Caco-2 (cell line): ENCODE measurements around the gene NUBP1. TPM values are rescaled to one million over a fixed set of nuclear protein-coding genes. Genes with fewer than 3 reads are reported as not detected.

Experiments
- BruUV-seq: library from RNA; stranded (reverse); fragments of 400-500 nt; replicated peaks from 2 replicates; lab custom pipeline; 2021; lab: Mats Ljungman, UMichigan
- CTCF ChIA-PET: fragments of 300-600 bp; sonication (Branson Sonifier 250); formaldehyde crosslinking; loops from one replicate; lab custom pipeline; 2022; ENCODE audit warnings: antibody characterized with exemption; lab: Charles Lee
- POLR2A ChIA-PET: fragments of 300-600 bp; sonication (Branson Sonifier 250); formaldehyde crosslinking; loops from one replicate; lab custom pipeline; 2022; ENCODE audit warnings: antibody characterized with exemption; lab: Charles Lee
- DNase-seq, 2 experiments: peaks; one replicate each; pipeline versions ENCODE4 v3.0.0 to v3.0.0-alpha.2; 2020 to 2022
- H3K27me3 ChIP-seq: replicated peaks from 2 replicates; pipeline ENCODE4 v1.6.0; 2011; ENCODE audit warnings: low read length; ENCODE audit not compliant: control insufficient read depth, insufficient read depth
- H3K36me3 ChIP-seq: 2 replicates; pipeline ENCODE4 v1.5.1; 2011; ENCODE audit warnings: low read length; ENCODE audit not compliant: control insufficient read depth, insufficient read depth
- H3K4me1 ChIP-seq: fragments of 250-450 bp; sonication (Bioruptor Pico); 2 replicates; pipeline ENCODE4 v1.5.1; 2020; ENCODE audit warnings: mild to moderate bottlenecking
- H3K4me3 ChIP-seq: 2 replicates; pipeline ENCODE4 v1.5.1; 2011; ENCODE audit warnings: low read depth, mild to moderate bottlenecking, control low read depth, low read length
- H3K9me3 ChIP-seq: fragments of 250-450 bp; sonication (Bioruptor Pico); 2 replicates; pipeline ENCODE4 v1.5.1; 2020; ENCODE audit warnings: mild to moderate bottlenecking, moderate library complexity
- H3K27ac Mint-ChIP-seq: one replicate; pipeline ENCODE4 v1.8.0; 2022; ENCODE audit warnings: mixed read lengths; ENCODE audit not compliant: unreplicated experiment
- H3K27me3 Mint-ChIP-seq: one replicate; pipeline ENCODE4 v1.8.0; 2022; ENCODE audit warnings: mixed read lengths; ENCODE audit not compliant: insufficient read depth, unreplicated experiment
- H3K36me3 Mint-ChIP-seq: one replicate; pipeline ENCODE4 v1.8.0; 2022; ENCODE audit warnings: mild to moderate bottlenecking, mixed read lengths; ENCODE audit not compliant: insufficient read depth, unreplicated experiment
- H3K4me1 Mint-ChIP-seq: one replicate; pipeline ENCODE4 v1.8.0; 2022; ENCODE audit warnings: low read depth, mixed read lengths; ENCODE audit not compliant: unreplicated experiment
- H3K4me3 Mint-ChIP-seq: one replicate; pipeline ENCODE4 v1.8.0; 2022; ENCODE audit warnings: mild to moderate bottlenecking, moderate library complexity, mixed read lengths; ENCODE audit not compliant: unreplicated experiment
- H3K9me3 Mint-ChIP-seq: one replicate; pipeline ENCODE4 v1.8.0; 2022; ENCODE audit warnings: mixed read lengths; ENCODE audit not compliant: unreplicated experiment
- intact Hi-C: fragments of 100-400 bp; cut with micrococcal nuclease; formaldehyde crosslinking; loops from one replicate; pipeline ENCODE4 v1.10.0; 2022; ENCODE audit not compliant: unreplicated experiment
- total RNA-seq: library from RNA; stranded (reverse); gene quantifications from 2 replicates; pipeline ENCODE4 v1.2.3, GENCODE V29; 2022
- TF ChIP-seq, protein P1 (sequence below), 2 experiments: fragments of 200-600 bp in 1 of 2; IDR thresholded peaks; 1 replicate in 1 of 2; 2 replicates in 1 of 2; pipeline versions ENCODE4 v1.5.1 to v1.8.0; 2011 to 2022; ENCODE audit warnings: antibody characterized with exemption in 1 of 2, control low read depth in 1 of 2, inconsistent platforms in 1 of 2, low read depth in 1 of 2, low read length in 1 of 2, mild to moderate bottlenecking in 1 of 2, moderate library complexity in 1 of 2; ENCODE audit not compliant: insufficient read depth in 1 of 2, severe bottlenecking in 1 of 2, unreplicated experiment in 1 of 2

Gene NUBP1
- total RNA-seq, 1 experiment from 2014 or later, result 25.3 TPM

DNA sequence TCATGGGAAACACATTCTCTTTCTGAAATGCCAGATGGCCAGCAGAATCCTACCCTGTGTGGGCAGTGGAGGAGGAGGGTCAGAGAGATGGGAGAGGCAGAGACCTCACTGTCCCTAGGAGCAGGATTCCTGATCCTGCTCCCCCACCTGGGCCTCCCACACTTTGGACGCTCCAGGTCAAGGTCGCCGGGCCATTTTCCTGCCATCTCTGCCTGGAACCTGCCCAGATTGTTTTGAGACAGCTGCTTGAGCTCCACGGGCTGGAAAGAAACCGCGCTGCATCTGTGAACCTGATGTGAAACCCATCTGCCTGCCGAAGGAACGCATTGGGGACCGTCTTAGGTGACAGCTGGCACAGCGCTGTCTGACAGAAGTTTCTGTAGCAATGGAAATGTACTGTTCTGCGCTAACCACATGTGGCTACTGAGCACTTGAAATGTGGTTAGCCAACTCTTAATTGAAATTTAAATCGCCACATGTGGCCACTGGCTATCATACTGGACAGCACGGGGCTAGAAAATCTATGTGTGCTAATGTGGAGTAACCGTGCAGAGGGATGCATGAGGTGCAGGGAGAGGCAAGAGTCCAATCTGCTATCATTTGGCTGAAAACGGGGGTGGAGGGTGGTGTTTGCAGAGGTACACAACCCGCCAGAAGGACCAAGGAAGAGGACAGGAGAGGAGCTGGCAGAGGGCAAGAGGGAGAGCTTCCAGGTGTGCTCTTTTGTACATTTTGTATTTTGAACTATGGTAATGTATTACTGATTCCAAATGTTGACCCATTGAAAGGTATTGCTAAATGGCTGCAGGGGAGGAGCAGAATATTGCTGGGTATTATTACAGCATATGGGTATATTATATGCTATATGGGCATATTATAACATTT is 15.4 kb upstream of the NUBP1 start:
- intact Hi-C loops, result no loop called here

DNA sequence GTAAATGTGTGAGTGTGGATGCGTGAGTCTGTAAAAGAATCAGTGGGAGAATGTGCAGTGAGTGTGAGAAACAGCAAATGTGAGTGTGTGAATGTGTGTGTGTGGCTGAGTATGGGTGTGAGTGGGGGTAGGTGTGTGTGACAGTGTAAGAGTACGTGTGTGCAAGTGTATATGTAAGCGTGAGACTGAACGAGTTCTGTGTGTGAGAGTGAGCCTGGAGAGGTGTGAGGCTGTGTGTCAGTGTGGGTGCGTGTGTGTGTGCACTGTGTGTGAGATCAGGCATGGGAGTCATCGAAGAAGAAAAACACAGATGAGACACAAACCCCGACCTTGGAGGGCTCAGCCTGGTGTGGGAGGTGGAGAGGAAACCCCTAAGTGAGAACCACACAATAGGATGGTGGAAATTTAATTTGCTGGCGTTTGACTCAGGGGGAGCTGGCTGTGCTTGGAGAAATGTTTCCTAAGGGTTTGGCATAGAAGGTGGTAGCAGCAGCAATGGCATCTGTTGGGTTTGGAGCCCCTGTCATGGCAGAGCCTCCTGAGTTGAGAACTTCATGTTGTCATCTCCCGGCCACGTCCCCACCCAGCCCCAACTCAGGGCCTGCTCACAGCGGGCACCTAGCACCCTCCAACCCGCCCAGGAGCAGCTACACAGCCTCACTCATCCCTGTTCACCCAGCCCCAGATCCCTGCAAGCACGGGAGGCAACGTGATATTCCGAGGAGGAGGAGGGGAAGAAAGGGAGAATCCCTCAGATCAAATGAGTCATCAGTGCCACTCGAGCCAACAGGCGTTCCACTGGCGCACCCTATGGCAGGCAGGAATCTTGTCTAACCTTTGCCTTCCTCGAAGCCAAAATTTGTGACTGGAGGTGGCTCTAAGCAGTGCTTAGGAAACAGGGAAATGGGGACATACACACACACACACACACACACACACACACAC is 14.3 kb upstream of the NUBP1 start:
- intact Hi-C loops, result loop anchor here (10.0 kb wide), 1 partner anchor 65 kb away; no protein-coding TSS in a partner anchor
- POLR2A ChIA-PET, result no interaction called here
- H3K27ac Mint-ChIP-seq, result no peak overlapping the region
- H3K27me3 Mint-ChIP-seq, result no peaks in the 10 kb centered on the region
- no peak overlapping the region for H3K4me3 Mint-ChIP-seq
- BruUV-seq, result no TSS peak
- no peaks in the 10 kb centered on the region for H3K36me3 Mint-ChIP-seq
- Histone ChIP-seq H3K36me3 (no peaks in the 10 kb centered on the region), H3K4me1 (no peaks in the 10 kb centered on the region), H3K4me3 (no peak overlapping the region), H3K27me3 (no peaks in the 10 kb centered on the region), H3K9me3 (0 out of 2 replicates have a peak, but pooled peaks cover 6% of the 10 kb centered on the region)
- TF ChIP-seq, protein P1, sequence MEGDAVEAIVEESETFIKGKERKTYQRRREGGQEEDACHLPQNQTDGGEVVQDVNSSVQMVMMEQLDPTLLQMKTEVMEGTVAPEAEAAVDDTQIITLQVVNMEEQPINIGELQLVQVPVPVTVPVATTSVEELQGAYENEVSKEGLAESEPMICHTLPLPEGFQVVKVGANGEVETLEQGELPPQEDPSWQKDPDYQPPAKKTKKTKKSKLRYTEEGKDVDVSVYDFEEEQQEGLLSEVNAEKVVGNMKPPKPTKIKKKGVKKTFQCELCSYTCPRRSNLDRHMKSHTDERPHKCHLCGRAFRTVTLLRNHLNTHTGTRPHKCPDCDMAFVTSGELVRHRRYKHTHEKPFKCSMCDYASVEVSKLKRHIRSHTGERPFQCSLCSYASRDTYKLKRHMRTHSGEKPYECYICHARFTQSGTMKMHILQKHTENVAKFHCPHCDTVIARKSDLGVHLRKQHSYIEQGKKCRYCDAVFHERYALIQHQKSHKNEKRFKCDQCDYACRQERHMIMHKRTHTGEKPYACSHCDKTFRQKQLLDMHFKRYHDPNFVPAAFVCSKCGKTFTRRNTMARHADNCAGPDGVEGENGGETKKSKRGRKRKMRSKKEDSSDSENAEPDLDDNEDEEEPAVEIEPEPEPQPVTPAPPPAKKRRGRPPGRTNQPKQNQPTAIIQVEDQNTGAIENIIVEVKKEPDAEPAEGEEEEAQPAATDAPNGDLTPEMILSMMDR (IDR thresholded peaks at IDR 0.05; ENCODE audit: insufficient read depth in 1 of 2, low read depth in 1 of 2, low read length in 1 of 2, severe bottlenecking in 1 of 2, unreplicated experiment in 1 of 2), result no peak
- CTCF ChIA-PET, result no interaction called here
- H3K4me1 Mint-ChIP-seq, result no peaks in the 10 kb centered on the region
- no peaks in the 10 kb centered on the region for H3K9me3 Mint-ChIP-seq
- no peak for DNase-seq

More for the DNA sequence above, 15.4 kb upstream of the NUBP1 start:
- POLR2A ChIA-PET, result no interaction called here
- CTCF ChIA-PET, result interaction anchor here (0.7 kb wide), 1 partner anchor 46 kb away, joined by 3 read pairs; no protein-coding TSS in a partner anchor
- TF ChIP-seq, protein P1 (IDR thresholded peaks at IDR 0.05; ENCODE audit: insufficient read depth in 1 of 2, low read depth in 1 of 2, low read length in 1 of 2, severe bottlenecking in 1 of 2, unreplicated experiment in 1 of 2), result no peak
- 0 out of 2 replicates have a peak, but pooled peaks cover 5% of the 10 kb centered on the region for H3K9me3 ChIP-seq
- Mint-ChIP-seq H3K36me3 (no peaks in the 10 kb centered on the region), H3K4me1 (no peaks in the 10 kb centered on the region), H3K4me3 (no peak overlapping the region), H3K27me3 (no peaks in the 10 kb centered on the region), H3K27ac (no peak overlapping the region), H3K9me3 (no peaks in the 10 kb centered on the region)
- H3K36me3 ChIP-seq, result no peaks in the 10 kb centered on the region
- H3K4me1 ChIP-seq, result no peaks in the 10 kb centered on the region
- no TSS peak for BruUV-seq
- no peak for DNase-seq
- H3K4me3 ChIP-seq, result no peak overlapping the region
- no peaks in the 10 kb centered on the region for H3K27me3 ChIP-seq

DNA sequence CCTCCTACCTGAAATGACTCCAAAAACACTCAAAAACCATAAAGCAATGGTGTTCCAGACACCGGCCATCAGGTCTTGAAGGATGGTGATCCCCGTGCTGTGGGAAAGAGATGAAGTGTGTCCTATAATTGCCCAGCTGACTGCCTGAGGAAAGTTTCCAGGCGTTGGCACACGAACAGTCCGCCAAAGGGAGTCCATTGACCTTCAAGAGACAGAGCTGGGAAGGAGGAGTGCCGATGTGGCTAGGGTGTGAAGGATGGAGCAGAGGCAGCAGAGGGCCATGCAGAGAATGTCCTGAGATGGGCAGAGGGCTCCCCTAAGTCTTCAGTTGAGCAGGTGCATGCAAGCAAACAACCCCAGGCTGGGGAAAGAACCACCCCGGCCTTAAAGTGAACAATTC is 11.9 kb upstream of the NUBP1 start:
- TF ChIP-seq, protein P1 (IDR thresholded peaks at IDR 0.05; ENCODE audit: insufficient read depth in 1 of 2, low read depth in 1 of 2, low read length in 1 of 2, severe bottlenecking in 1 of 2, unreplicated experiment in 1 of 2), result no peak
- H3K4me1 Mint-ChIP-seq, result no peaks in the 10 kb centered on the region
- H3K36me3 ChIP-seq, result no peaks in the 10 kb centered on the region
- ChIA-PET POLR2A (no interaction called here), CTCF (interaction anchor here (1.3 kb wide), 1 partner anchor 217 kb away, joined by 8 read pairs; no protein-coding TSS in a partner anchor)
- H3K27me3 Mint-ChIP-seq, result no peaks in the 10 kb centered on the region
- H3K9me3 Mint-ChIP-seq, result no peaks in the 10 kb centered on the region
- BruUV-seq, result no TSS peak
- H3K9me3 ChIP-seq, result 0 out of 2 replicates have a peak, but pooled peaks cover 6% of the 10 kb centered on the region
- no peak overlapping the region for H3K4me3 Mint-ChIP-seq
- no peak overlapping the region for H3K27ac Mint-ChIP-seq
- no peak for DNase-seq
- H3K4me1 ChIP-seq, result peaks cover 3% of the 10 kb centered on the region; the same call in 1 of the 2 replicates
- no peaks in the 10 kb centered on the region for H3K27me3 ChIP-seq
- no peaks in the 10 kb centered on the region for H3K36me3 Mint-ChIP-seq
- intact Hi-C loops, result loop anchor here (10.0 kb wide), 1 partner anchor 67 kb away; no protein-coding TSS in a partner anchor
- no peak overlapping the region for H3K4me3 ChIP-seq
